PC-9 (cell line): Measurements from ENCODE around the gene C19orf18. TPM values are rescaled to one million over a fixed set of nuclear protein-coding genes. Genes with fewer than 3 reads are reported as not detected.

Experiments
- BruUV-seq: library from RNA; stranded (reverse); fragments of 400-500 nt; replicated peaks from 2 replicates; lab custom pipeline; 2021; lab: Mats Ljungman, UMichigan
- CTCF ChIA-PET: fragments of 300-600 bp; sonication (Branson Sonifier 250); formaldehyde crosslinking; loops from one replicate; lab custom pipeline; 2022; ENCODE audit warnings: antibody characterized with exemption; lab: Charles Lee
- POLR2A ChIA-PET: fragments of 300-600 bp; sonication (Branson Sonifier 250); formaldehyde crosslinking; loops from one replicate; lab custom pipeline; 2022; ENCODE audit warnings: antibody characterized with exemption; ENCODE audit not compliant: unreplicated experiment; lab: Charles Lee
- DNase-seq, 2 experiments: peaks; one replicate each; pipeline versions ENCODE4 v3.0.0 to v3.0.0-alpha.2; 2015 to 2022; ENCODE audit warnings: mixed read lengths in 1 of 2
- H2AFZ ChIP-seq: fragments of 200-600 bp; sonication (generic); 2 replicates; pipeline ENCODE4 v1.8.1; 2017; ENCODE audit warnings: antibody characterized with exemption
- H3F3A ChIP-seq: fragments of 200-600 bp; sonication (generic); 2 replicates; pipeline ENCODE4 v1.8.1; 2017; ENCODE audit warnings: antibody characterized with exemption, mild to moderate bottlenecking, low read depth; ENCODE audit not compliant: insufficient read depth
- H3K27ac ChIP-seq: fragments of 200-600 bp; sonication (generic); 2 replicates; pipeline ENCODE4 v1.6.1; 2016; ENCODE audit warnings: mixed run types
- H3K27me3 ChIP-seq: fragments of 200-600 bp; sonication (generic); 2 replicates; pipeline ENCODE4 v1.6.1; 2016; ENCODE audit warnings: low read depth, mixed run types; ENCODE audit not compliant: insufficient read depth
- H3K36me3 ChIP-seq: fragments of 200-600 bp; sonication (generic); 2 replicates; pipeline ENCODE4 v1.6.1; 2016; ENCODE audit warnings: low read depth, mixed run types
- H3K4me1 ChIP-seq: fragments of 200-600 bp; sonication (generic); replicated peaks from 2 replicates; pipeline ENCODE4 v1.6.1; 2016; ENCODE audit warnings: mixed run types; ENCODE audit not compliant: insufficient read depth
- H3K4me2 ChIP-seq: fragments of 200-600 bp; sonication (generic); 2 replicates; pipeline ENCODE4 v1.6.1; 2017; ENCODE audit warnings: mixed run types
- H3K4me3 ChIP-seq: fragments of 200-600 bp; sonication (generic); 2 replicates; pipeline ENCODE4 v1.6.1; 2016; ENCODE audit warnings: mixed run types
- H3K79me2 ChIP-seq: fragments of 200-600 bp; sonication (generic); 2 replicates; pipeline ENCODE4 v1.6.1; 2017; ENCODE audit warnings: low read depth, mixed run types
- H3K9me2 ChIP-seq: fragments of 200-600 bp; sonication (generic); 2 replicates; pipeline ENCODE4 v1.8.1; 2017; ENCODE audit warnings: mild to moderate bottlenecking; ENCODE audit not compliant: insufficient read depth
- H3K9me3 ChIP-seq: fragments of 200-600 bp; sonication (generic); 2 replicates; pipeline ENCODE4 v1.8.1; 2016; ENCODE audit warnings: low read depth; ENCODE audit not compliant: insufficient read depth
- H4K20me1 ChIP-seq: fragments of 200-600 bp; sonication (generic); 2 replicates; pipeline ENCODE4 v1.8.1; 2017; ENCODE audit not compliant: insufficient read depth
- EZH2 ChIP-seq: fragments of 200-600 bp; sonication (generic); IDR thresholded peaks from 2 replicates; pipeline ENCODE4 v1.8.0; 2017; ENCODE audit warnings: antibody characterized with exemption, low read depth
- intact Hi-C: fragments of 100-400 bp; cut with micrococcal nuclease; formaldehyde crosslinking; loops from one replicate; pipeline ENCODE4 v1.10.0; 2022; ENCODE audit not compliant: unreplicated experiment
- total RNA-seq: library from RNA; stranded (reverse); gene quantifications from 2 replicates; pipeline ENCODE4 v1.2.3, GENCODE V29; 2021
- TF ChIP-seq, protein P1 (sequence below): fragments of 200-600 bp; sonication (generic); conservative IDR thresholded peaks from 2 replicates; pipeline ENCODE4 v1.6.1; 2017; ENCODE audit warnings: mixed run types, antibody characterized with exemption, mild to moderate bottlenecking, moderate library complexity

The C19orf18 gene
- total RNA-seq, 1 experiment from 2014 or later, result not detected

DNA sequence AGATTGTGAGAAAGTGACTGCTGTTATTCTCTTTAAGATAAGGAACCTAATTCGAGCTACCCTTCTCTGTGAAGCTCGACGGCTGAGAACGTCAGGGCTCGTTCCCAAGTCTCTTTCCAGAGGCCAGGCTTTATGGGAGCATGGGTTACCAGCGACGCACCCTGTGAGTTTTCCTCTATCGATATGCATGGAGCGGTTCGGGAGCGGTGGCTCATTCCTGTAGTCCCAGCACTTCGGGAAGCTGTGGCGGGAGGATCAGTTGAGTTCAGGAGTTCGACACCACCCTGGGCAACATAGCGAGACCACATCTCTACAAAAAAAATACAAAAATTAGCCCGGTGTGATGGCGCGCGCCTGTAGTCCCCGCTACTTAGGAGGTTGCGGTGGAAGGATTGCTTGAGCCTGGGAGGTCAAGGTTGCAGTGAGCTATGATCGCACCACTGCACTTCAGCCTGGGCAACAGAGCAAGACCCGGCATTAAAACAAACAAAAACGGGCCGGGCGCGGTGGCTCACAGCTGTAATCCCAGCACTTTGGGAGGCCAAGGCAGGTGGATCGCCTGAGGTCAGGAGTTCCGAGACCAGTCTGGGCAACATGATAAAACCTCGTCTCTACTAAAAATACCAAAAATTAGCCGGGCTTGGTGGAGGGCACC is 29.0 kb upstream of the C19orf18 start:
- Histone ChIP-seq H3F3A (peaks cover 4% of the 10 kb centered on the region; the same call in 1 of the 2 replicates), H3K79me2 (peaks cover 13% of the 10 kb centered on the region), H3K4me1 (0 out of 2 replicates have a peak, but pooled peaks cover 10% of the 10 kb centered on the region), H3K9me2 (no peaks in the 10 kb centered on the region), H3K27me3 (no peaks in the 10 kb centered on the region), H3K4me3 (peak overlapping the region; percentile 96), H3K36me3 (peaks cover 39% of the 10 kb centered on the region), H2AFZ (peak overlapping the region; percentile 100), H3K4me2 (peak overlapping the region; percentile 87), H4K20me1 (no peaks in the 10 kb centered on the region), H3K9me3 (peaks cover 42% of the 10 kb centered on the region), H3K27ac (no peak overlapping the region)
- BruUV-seq, result TSS peak; percentile 59
- no peak for TF ChIP-seq EZH2
- TF ChIP-seq, protein P1, sequence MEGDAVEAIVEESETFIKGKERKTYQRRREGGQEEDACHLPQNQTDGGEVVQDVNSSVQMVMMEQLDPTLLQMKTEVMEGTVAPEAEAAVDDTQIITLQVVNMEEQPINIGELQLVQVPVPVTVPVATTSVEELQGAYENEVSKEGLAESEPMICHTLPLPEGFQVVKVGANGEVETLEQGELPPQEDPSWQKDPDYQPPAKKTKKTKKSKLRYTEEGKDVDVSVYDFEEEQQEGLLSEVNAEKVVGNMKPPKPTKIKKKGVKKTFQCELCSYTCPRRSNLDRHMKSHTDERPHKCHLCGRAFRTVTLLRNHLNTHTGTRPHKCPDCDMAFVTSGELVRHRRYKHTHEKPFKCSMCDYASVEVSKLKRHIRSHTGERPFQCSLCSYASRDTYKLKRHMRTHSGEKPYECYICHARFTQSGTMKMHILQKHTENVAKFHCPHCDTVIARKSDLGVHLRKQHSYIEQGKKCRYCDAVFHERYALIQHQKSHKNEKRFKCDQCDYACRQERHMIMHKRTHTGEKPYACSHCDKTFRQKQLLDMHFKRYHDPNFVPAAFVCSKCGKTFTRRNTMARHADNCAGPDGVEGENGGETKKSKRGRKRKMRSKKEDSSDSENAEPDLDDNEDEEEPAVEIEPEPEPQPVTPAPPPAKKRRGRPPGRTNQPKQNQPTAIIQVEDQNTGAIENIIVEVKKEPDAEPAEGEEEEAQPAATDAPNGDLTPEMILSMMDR, result no peak
- intact Hi-C loops, result no loop called here
- no peak for DNase-seq
- ChIA-PET POLR2A (interaction anchor here (0.7 kb wide), 1 partner anchor 259 kb away, joined by 3 read pairs; no protein-coding TSS in a partner anchor), CTCF (no interaction called here)

DNA sequence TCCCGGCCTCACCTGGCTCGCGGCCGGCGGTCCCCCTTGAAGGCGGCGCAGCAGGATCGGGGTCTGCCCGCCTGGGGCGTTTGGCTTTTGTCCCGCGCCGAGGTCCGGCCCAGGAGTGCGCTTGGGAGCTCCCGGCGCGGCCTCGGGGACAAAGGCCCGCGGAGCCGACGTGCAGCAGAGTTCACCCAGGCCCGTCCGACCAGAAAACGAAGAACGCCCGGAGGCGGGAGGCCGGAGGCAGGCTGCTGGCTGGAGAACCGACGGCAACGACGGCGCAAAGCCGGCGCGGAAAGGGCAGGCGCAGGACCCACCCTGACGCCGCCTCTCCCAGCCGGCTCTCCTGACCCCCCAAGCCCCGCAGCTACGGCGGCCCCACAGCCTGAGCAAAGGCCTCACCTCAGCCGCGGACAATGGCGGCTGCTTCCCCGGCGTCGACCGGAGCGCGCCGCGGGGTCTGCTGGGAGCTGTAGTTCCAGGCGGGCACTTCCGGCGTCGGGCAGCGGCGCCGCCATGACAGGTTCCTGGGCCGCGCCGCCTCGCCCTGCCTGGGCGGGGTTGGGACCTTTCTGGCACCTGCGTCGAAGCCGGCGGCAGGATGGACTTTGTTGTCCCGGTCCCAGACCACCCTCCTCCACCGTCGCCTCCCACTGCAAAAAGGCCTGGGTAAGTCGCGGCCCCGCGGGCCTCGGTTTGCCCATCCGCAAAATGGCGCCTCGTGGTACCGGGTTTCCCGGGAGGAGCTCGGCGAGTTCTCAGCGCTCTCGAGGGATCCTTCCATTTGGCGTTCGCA is 28.2 kb upstream of the C19orf18 start, which contains the start of gene ZNF606:
TSS of gene ZNF606 (minus strand) at position 437 of the 790 bp plus-strand sequence. CDS start 1,501 bp downstream, outside the sequence.
- Histone ChIP-seq H2AFZ (peak within 1 kb of the TSS; percentile 100), H3K9me2 (no peaks in the 10 kb centered on the region), H3K36me3 (peaks cover 46% of the 10 kb centered on the region), H3F3A (peaks cover 4% of the 10 kb centered on the region; the same call in 1 of the 2 replicates), H3K27ac (peak within 1 kb of the TSS; percentile 31), H3K4me3 (peak within 1 kb of the TSS; percentile 96), H3K4me2 (peak within 1 kb of the TSS; percentile 87), H3K9me3 (peaks cover 48% of the 10 kb centered on the region), H3K4me1 (0 out of 2 replicates have a peak, but pooled peaks cover 10% of the 10 kb centered on the region), H3K79me2 (peaks cover 13% of the 10 kb centered on the region), H3K27me3 (no peaks in the 10 kb centered on the region), H4K20me1 (no peaks in the 10 kb centered on the region)
- BruUV-seq, result TSS peak; percentile 58
- TF ChIP-seq, protein P1, result no peak
- no peak for TF ChIP-seq EZH2
- DNase-seq, result peak; percentile 69 to 84
- ChIA-PET CTCF (interaction anchor here (0.6 kb wide), 2 partner anchors 16 to 444 kb away, joined by 3 to 4 read pairs; no protein-coding TSS in a partner anchor), POLR2A (interaction anchor here (0.7 kb wide), 1 partner anchor 258 kb away, joined by 3 read pairs; no protein-coding TSS in a partner anchor)
- intact Hi-C loops, result loop anchor here (1.0 kb wide), 2 partner anchors 55 to 181 kb away; partner anchors contain the start of genes ZNF256 and ZNF274

DNA sequence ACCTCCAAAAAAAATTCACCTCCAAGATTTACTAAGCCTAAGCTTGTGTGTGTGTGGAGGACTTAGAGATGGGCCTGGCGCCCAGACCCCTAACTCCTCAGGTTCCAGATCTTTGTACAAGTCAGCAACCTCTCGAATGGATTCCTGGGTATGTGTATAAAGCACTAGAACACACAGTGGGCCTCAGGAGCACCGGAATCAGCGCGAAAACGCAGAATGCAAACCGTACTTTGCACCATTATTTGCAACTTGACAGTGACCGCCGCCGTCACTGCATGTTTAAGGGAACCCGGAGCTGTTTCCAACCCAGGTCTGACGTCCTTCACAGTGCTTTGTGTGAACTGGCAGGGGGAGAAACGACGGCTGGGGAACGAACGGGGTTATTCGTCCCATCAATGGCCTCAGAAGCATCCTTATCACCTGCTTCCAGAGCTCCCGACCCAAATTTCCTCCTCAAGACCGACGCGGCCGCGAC is 27.6 kb upstream of the C19orf18 start:
- Histone ChIP-seq H3K79me2 (peaks cover 13% of the 10 kb centered on the region), H3K4me3 (peak overlapping the region; percentile 96), H3K9me2 (no peaks in the 10 kb centered on the region), H3K4me1 (0 out of 2 replicates have a peak, but pooled peaks cover 10% of the 10 kb centered on the region), H2AFZ (peak overlapping the region; percentile 100), H3F3A (peaks cover 4% of the 10 kb centered on the region; the same call in 1 of the 2 replicates), H3K4me2 (peak overlapping the region; percentile 87), H3K27ac (no peak overlapping the region), H3K27me3 (no peaks in the 10 kb centered on the region), H3K9me3 (peaks cover 50% of the 10 kb centered on the region), H4K20me1 (no peaks in the 10 kb centered on the region), H3K36me3 (peaks cover 50% of the 10 kb centered on the region)
- no TSS peak for BruUV-seq
- no peak for DNase-seq
- intact Hi-C loops, result loop anchor here (1.0 kb wide), 2 partner anchors 55 to 181 kb away; partner anchors contain the start of genes ZNF256 and ZNF274
- POLR2A ChIA-PET, result no interaction called here
- TF ChIP-seq EZH2, result no peak
- TF ChIP-seq, protein P1, result no peak
- CTCF ChIA-PET, result interaction anchor here (0.6 to 0.8 kb wide), 4 partner anchors 15 to 517 kb away, joined by 3 to 4 read pairs (median 3); partner anchors contain the start of gene ZNF417
